OCI-LY7 (cell line): ENCODE measurements around the gene CNNM4.

ENCODE experiments used
- EZH2phosphoT487 ChIP-seq: fragments of 200-600 bp; sonication (generic); IDR thresholded peaks from 2 replicates; pipeline ENCODE4 v1.6.1; 2018; ENCODE audit warnings: low read depth, borderline replicate concordance, mild to moderate bottlenecking, mixed run types, antibody characterized with exemption, low read length, moderate library complexity, mixed read lengths
- TF ChIP-seq, protein P1 (sequence below): fragments of 200-600 bp; sonication (generic); conservative IDR thresholded peaks from 2 replicates; pipeline ENCODE4 v1.5.1; 2014; ENCODE audit warnings: mild to moderate bottlenecking, antibody characterized with exemption, low read length, moderate library complexity, mixed read lengths

DNA sequence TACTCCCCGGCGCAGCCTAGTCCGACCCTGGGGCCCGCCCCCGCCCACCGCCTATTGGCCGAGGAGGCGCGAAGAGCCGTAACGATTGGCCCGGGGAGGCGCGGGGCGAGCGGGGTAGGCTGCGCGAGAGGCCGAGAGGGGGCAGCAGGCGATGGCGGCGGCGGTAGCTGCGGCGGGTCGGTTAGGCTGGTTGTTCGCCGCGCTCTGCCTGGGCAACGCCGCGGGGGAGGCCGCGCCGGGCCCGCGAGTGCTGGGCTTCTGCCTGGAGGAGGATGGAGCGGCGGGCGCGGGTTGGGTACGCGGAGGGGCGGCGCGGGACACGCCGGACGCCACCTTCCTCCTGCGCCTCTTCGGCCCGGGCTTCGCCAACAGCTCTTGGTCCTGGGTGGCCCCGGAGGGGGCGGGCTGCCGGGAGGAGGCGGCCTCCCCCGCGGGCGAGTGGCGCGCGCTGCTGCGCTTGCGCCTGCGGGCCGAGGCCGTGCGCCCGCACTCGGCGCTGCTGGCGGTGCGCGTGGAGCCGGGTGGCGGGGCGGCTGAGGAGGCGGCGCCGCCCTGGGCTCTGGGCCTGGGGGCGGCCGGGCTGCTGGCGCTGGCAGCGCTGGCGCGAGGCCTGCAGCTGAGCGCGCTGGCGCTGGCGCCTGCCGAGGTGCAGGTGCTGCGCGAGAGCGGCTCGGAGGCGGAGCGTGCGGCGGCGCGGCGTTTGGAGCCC lies 55.6 kb downstream of the CNNM4 start, which contains the start of gene CNNM3:
- TF ChIP-seq, protein P1, sequence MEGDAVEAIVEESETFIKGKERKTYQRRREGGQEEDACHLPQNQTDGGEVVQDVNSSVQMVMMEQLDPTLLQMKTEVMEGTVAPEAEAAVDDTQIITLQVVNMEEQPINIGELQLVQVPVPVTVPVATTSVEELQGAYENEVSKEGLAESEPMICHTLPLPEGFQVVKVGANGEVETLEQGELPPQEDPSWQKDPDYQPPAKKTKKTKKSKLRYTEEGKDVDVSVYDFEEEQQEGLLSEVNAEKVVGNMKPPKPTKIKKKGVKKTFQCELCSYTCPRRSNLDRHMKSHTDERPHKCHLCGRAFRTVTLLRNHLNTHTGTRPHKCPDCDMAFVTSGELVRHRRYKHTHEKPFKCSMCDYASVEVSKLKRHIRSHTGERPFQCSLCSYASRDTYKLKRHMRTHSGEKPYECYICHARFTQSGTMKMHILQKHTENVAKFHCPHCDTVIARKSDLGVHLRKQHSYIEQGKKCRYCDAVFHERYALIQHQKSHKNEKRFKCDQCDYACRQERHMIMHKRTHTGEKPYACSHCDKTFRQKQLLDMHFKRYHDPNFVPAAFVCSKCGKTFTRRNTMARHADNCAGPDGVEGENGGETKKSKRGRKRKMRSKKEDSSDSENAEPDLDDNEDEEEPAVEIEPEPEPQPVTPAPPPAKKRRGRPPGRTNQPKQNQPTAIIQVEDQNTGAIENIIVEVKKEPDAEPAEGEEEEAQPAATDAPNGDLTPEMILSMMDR: peak; percentile 61
- TF ChIP-seq EZH2phosphoT487: no peak
